ENCODE data around the gene ECHDC1.

DNA sequence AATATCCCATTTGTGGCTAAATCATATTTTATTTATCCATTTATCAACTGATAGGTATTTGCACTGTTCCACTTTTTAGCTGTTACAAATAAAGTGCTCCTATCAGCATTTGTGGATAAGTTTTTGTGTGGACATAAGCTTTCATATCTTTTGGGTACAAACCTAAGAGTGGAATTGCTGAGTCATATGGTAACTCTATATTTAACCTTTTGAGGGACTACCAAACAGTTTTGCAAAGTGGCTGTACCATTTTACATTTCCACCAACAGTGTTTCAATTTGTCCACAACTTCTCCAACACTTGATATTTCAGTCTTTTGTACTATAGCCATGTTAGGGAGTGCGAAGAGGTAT is 23.6 kb upstream of the ECHDC1 start:
- TF ChIP-seq EZH2 (IDR thresholded peaks at IDR 0.05): no peak
- TF ChIP-seq POLR2AphosphoS5 (IDR thresholded peaks at IDR 0.05; ENCODE audit: borderline replicate concordance, low read depth, low read length): no peak
- no peak for TF ChIP-seq FOXP2 (optimal IDR thresholded peaks at IDR 0.05; ENCODE audit: control extremely low read depth, extremely low read length, insufficient read depth)

All from SK-N-MC (cell line).